PC-3 (cell line): ENCODE results near the gene NEURL1B. TPM values are rescaled to one million over a fixed set of nuclear protein-coding genes. Genes with fewer than 3 reads are reported as not detected.

Source experiments
- ATAC-seq: fragments of 200-7000 bp; cut with Tn5 transposase; 2 replicates; pipeline ENCODE4 v1.9.1; 2020; ENCODE audit warnings: mild to moderate bottlenecking, moderate library complexity
- BruUV-seq: library from RNA; stranded (reverse); fragments of 400-500 nt; replicated peaks from 2 replicates; lab custom pipeline; 2021; lab: Mats Ljungman, UMichigan
- CTCF ChIA-PET: fragments of 300-600 bp; sonication (Branson Sonifier 250); formaldehyde crosslinking; loops from one replicate; lab custom pipeline; 2022; ENCODE audit warnings: antibody characterized with exemption; lab: Charles Lee
- POLR2A ChIA-PET: fragments of 300-600 bp; sonication (Branson Sonifier 250); formaldehyde crosslinking; loops from one replicate; lab custom pipeline; 2022; ENCODE audit warnings: antibody characterized with exemption; ENCODE audit not compliant: unreplicated experiment; lab: Charles Lee
- DNase-seq: peaks from one replicate; pipeline ENCODE4 v3.0.0-alpha.2; 2015
- H2AFZ ChIP-seq: fragments of 300-600 bp; sonication (generic); 2 replicates; pipeline ENCODE4 v1.6.0; 2016; ENCODE audit warnings: antibody characterized with exemption, low read length
- H3F3A ChIP-seq: fragments of 300-600 bp; sonication (generic); one replicate; pipeline ENCODE4 v1.6.0; 2017; ENCODE audit warnings: antibody characterized with exemption, low read length, control low read depth, mild to moderate bottlenecking; ENCODE audit not compliant: unreplicated experiment
- H3K27ac ChIP-seq: fragments of 300-600 bp; sonication (generic); 2 replicates; pipeline ENCODE4 v1.5.1; 2016; ENCODE audit warnings: mild to moderate bottlenecking, low read length
- H3K27me3 ChIP-seq: fragments of 300-600 bp; sonication (generic); 2 replicates; pipeline ENCODE4 v1.6.1; 2016; ENCODE audit warnings: low read length, mixed read lengths
- H3K36me3 ChIP-seq: fragments of 300-600 bp; sonication (generic); 2 replicates; pipeline ENCODE4 v1.6.1; 2016; ENCODE audit warnings: low read depth, mixed run types, low read length, mixed read lengths
- H3K4me1 ChIP-seq: fragments of 300-600 bp; sonication (generic); 2 replicates; pipeline ENCODE4 v1.5.1; 2016; ENCODE audit warnings: low read length; ENCODE audit not compliant: insufficient read depth
- H3K4me2 ChIP-seq: fragments of 300-600 bp; sonication (generic); 2 replicates; pipeline ENCODE4 v1.6.0; 2016; ENCODE audit warnings: low read length
- H3K4me3 ChIP-seq: fragments of 300-600 bp; sonication (generic); 2 replicates; pipeline ENCODE4 v1.5.1; 2016; ENCODE audit warnings: mild to moderate bottlenecking, low read length, mixed read lengths
- H3K79me2 ChIP-seq: fragments of 300-600 bp; sonication (generic); 2 replicates; pipeline ENCODE4 v1.6.1; 2017; ENCODE audit warnings: low read length, mixed read lengths
- H3K9ac ChIP-seq: fragments of 300-600 bp; sonication (generic); 2 replicates; pipeline ENCODE4 v1.6.0; 2016; ENCODE audit warnings: mild to moderate bottlenecking, low read length
- H3K9me2 ChIP-seq: fragments of 300-600 bp; sonication (generic); replicated peaks from 2 replicates; pipeline ENCODE4 v1.6.1; 2016; ENCODE audit warnings: mixed run types, low read length, mixed read lengths
- H3K9me3 ChIP-seq: fragments of 300-600 bp; sonication (generic); 2 replicates; pipeline ENCODE4 v1.6.1; 2016; ENCODE audit warnings: low read length, mixed read lengths
- H4K20me1 ChIP-seq: fragments of 300-600 bp; sonication (generic); 2 replicates; pipeline ENCODE4 v1.6.1; 2016; ENCODE audit warnings: low read length, mixed read lengths
- CTCF ChIP-seq: fragments of 300-600 bp; sonication (generic); conservative IDR thresholded peaks from 2 replicates; pipeline ENCODE4 v1.5.1; 2017; ENCODE audit warnings: antibody characterized with exemption, low read depth, mild to moderate bottlenecking, low read length
- EZH2 ChIP-seq: fragments of 300-600 bp; sonication (generic); IDR thresholded peaks from one replicate; pipeline ENCODE4 v1.6.1; 2017; ENCODE audit warnings: antibody characterized with exemption, mild to moderate bottlenecking, low read length; ENCODE audit not compliant: unreplicated experiment
- EZH2phosphoT487 ChIP-seq: fragments of 300-600 bp; sonication (generic); IDR thresholded peaks from 2 replicates; pipeline ENCODE4 v1.6.1; 2018; ENCODE audit warnings: mild to moderate bottlenecking, antibody characterized with exemption, low read length, borderline replicate concordance
- intact Hi-C: fragments of 100-400 bp; cut with micrococcal nuclease; formaldehyde crosslinking; loops from 2 replicates; pipeline ENCODE4 v1.9.0; 2023
- total RNA-seq: library from RNA; depleted of rRNA; stranded (reverse); fragments of >200 nt; gene quantifications from 2 replicates; pipeline ENCODE4 v1.2.3, GENCODE V29; 2014

The NEURL1B gene
- total RNA-seq, 1 experiment from 2014 or later: 0.95 TPM

- H3K27ac ChIP-seq: no peak overlapping the region
- H3K9me2 ChIP-seq: no peaks in the 10 kb centered on the region
- BruUV-seq: no TSS peak
- no peaks in the 10 kb centered on the region for H3K9me3 ChIP-seq
- H3K4me1 ChIP-seq: no peaks in the 10 kb centered on the region
- intact Hi-C loops: no loop called here
- H3F3A ChIP-seq: no peaks in the 10 kb centered on the region
- H2AFZ ChIP-seq: no peak overlapping the region
- TF ChIP-seq EZH2phosphoT487 (no peak), CTCF (no peak), EZH2 (no peak)
- no peaks in the 10 kb centered on the region for H3K36me3 ChIP-seq
- no peak overlapping the region for H3K4me3 ChIP-seq
- H4K20me1 ChIP-seq: no peaks in the 10 kb centered on the region
- POLR2A ChIA-PET: no interaction called here
- no peaks in the 10 kb centered on the region for H3K27me3 ChIP-seq
- no peak for ATAC-seq
- no peaks in the 10 kb centered on the region for H3K79me2 ChIP-seq
- no peak for DNase-seq
- H3K9ac ChIP-seq: no peak overlapping the region
- CTCF ChIA-PET: no interaction called here
- H3K4me2 ChIP-seq: no peak overlapping the region
Measured at GRCh38 chr5:172660974-172661373, 19.9 kb downstream of the NEURL1B start.

GRCh38 chr5:172661526-172661925 is 20.5 kb downstream of the NEURL1B start:
- Histone ChIP-seq H3K36me3 (no peaks in the 10 kb centered on the region), H3K27ac (no peak overlapping the region), H3F3A (no peaks in the 10 kb centered on the region), H4K20me1 (no peaks in the 10 kb centered on the region), H3K79me2 (no peaks in the 10 kb centered on the region), H3K27me3 (no peaks in the 10 kb centered on the region), H3K4me1 (no peaks in the 10 kb centered on the region), H3K4me2 (no peak overlapping the region), H3K9me2 (no peaks in the 10 kb centered on the region), H3K4me3 (no peak overlapping the region), H2AFZ (no peak overlapping the region), H3K9ac (no peak overlapping the region), H3K9me3 (no peaks in the 10 kb centered on the region)
- no TSS peak for BruUV-seq
- ATAC-seq (no peak), DNase-seq (no peak)
- ChIA-PET CTCF (no interaction called here), POLR2A (no interaction called here)
- TF ChIP-seq EZH2 (no peak), EZH2phosphoT487 (no peak), CTCF (no peak)
- intact Hi-C loops: no loop called here

- POLR2A ChIA-PET: no interaction called here
- Histone ChIP-seq H3K4me3 (no peak overlapping the region), H3K79me2 (no peaks in the 10 kb centered on the region), H3K27ac (no peak overlapping the region), H4K20me1 (no peaks in the 10 kb centered on the region), H3K9me2 (no peaks in the 10 kb centered on the region), H3K4me2 (no peak overlapping the region), H3K27me3 (no peaks in the 10 kb centered on the region), H3K4me1 (no peaks in the 10 kb centered on the region), H3F3A (no peaks in the 10 kb centered on the region), H3K9ac (no peak overlapping the region), H3K36me3 (no peaks in the 10 kb centered on the region), H3K9me3 (no peaks in the 10 kb centered on the region), H2AFZ (no peak overlapping the region)
- DNase-seq (no peak), ATAC-seq (no peak)
- CTCF ChIA-PET: no interaction called here
- TF ChIP-seq EZH2: no peak
- TF ChIP-seq EZH2phosphoT487: no peak
- TF ChIP-seq CTCF: no peak
- intact Hi-C loops: no loop called here
- no TSS peak for BruUV-seq
Measured at GRCh38 chr5:172662596-172662995, 21.5 kb downstream of the NEURL1B start.
